H1 (cell line): ENCODE measurements around the gene BCL2L11. TPM values are rescaled to one million over a fixed set of nuclear protein-coding genes. Genes with fewer than 3 reads are reported as not detected.

Source experiments
- CTCF ChIA-PET: fragments of 300-600 bp; sonication (Branson Sonifier 250); formaldehyde crosslinking; loops from one replicate; lab custom pipeline; 2021; ENCODE audit not compliant: partially characterized antibody; lab: Charles Lee
- POLR2A ChIA-PET: fragments of 300-600 bp; sonication (Branson Sonifier 250); formaldehyde crosslinking; loops from one replicate; lab custom pipeline; 2021; ENCODE audit warnings: inconsistent platforms; ENCODE audit not compliant: partially characterized antibody; lab: Charles Lee
- DNase-seq, 2 experiments: peaks; one replicate each; pipeline versions ENCODE4 v3.0.0 to v3.0.0-alpha.2; 2010 to 2022; ENCODE audit warnings: low spot score in 2 of 2, low read depth in 1 of 2, mixed read lengths in 1 of 2
- FAIRE-seq: peaks from 2 replicates; lab custom pipeline; 2011; peaks lifted over from hg19 to GRCh38; lab: Jason Lieb, UNC
- H2AFZ ChIP-seq: 2 replicates; pipeline ENCODE4 v1.8.1; 2012; ENCODE audit warnings: low read length, inconsistent platforms
- H2AK5ac ChIP-seq: 2 replicates; pipeline ENCODE4 v1.6.1; 2013; ENCODE audit warnings: low read depth, low read length
- H2BK120ac ChIP-seq: replicated peaks from 2 replicates; pipeline ENCODE3; 2013; ENCODE audit warnings: low read depth, low read length, inconsistent platforms
- H2BK12ac ChIP-seq: 2 replicates; pipeline ENCODE4 v1.6.1; 2013; ENCODE audit warnings: low read depth, low read length
- H2BK15ac ChIP-seq: 2 replicates; pipeline ENCODE4 v1.6.1; 2013; ENCODE audit warnings: low read length
- H2BK20ac ChIP-seq: 2 replicates; pipeline ENCODE4 v1.6.1; 2013; ENCODE audit warnings: low read length
- H2BK5ac ChIP-seq: 2 replicates; pipeline ENCODE4 v1.6.1; 2013; ENCODE audit warnings: low read depth, low read length
- H3K14ac ChIP-seq: 2 replicates; pipeline ENCODE4 v1.6.1; 2013; ENCODE audit warnings: inconsistent platforms; ENCODE audit not compliant: insufficient read length
- H3K18ac ChIP-seq: 2 replicates; pipeline ENCODE4 v1.6.1; 2013; ENCODE audit warnings: low read length; ENCODE audit errors: extremely low read depth
- H3K23ac ChIP-seq: 2 replicates; pipeline ENCODE4 v1.6.1; 2013; ENCODE audit warnings: inconsistent platforms; ENCODE audit not compliant: insufficient read length
- H3K23me2 ChIP-seq: 2 replicates; pipeline ENCODE4 v1.6.1; 2013; ENCODE audit warnings: low read depth, low read length
- H3K27ac ChIP-seq: 2 replicates; pipeline ENCODE4 v1.6.1; 2011; ENCODE audit warnings: low read depth, low read length, inconsistent platforms
- H3K27me3 ChIP-seq, 4 experiments: replicated peaks in 1 of 4; 1 replicate in 1 of 4; 2 replicates in 3 of 4; pipeline versions ENCODE4 v1.6.1 to v1.8.1; 2011 to 2013; ENCODE audit warnings: low read length in 3 of 4, mild to moderate bottlenecking in 3 of 4, inconsistent platforms in 2 of 4, mixed read lengths in 2 of 4, moderate library complexity in 1 of 4; ENCODE audit not compliant: control insufficient read depth in 3 of 4, insufficient read depth in 3 of 4; ENCODE audit errors: extremely low read depth in 1 of 4
- H3K36me3 ChIP-seq, 4 experiments: 2 replicates each; pipeline versions ENCODE4 v1.6.1 to v1.8.1; 2011 to 2013; ENCODE audit warnings: mild to moderate bottlenecking in 4 of 4, low read length in 3 of 4, moderate library complexity in 2 of 4, control low read depth in 1 of 4, inconsistent platforms in 1 of 4; ENCODE audit not compliant: insufficient read depth in 4 of 4, control insufficient read depth in 2 of 4
- H3K4ac ChIP-seq: replicated peaks from 2 replicates; pipeline ENCODE3; 2013; ENCODE audit warnings: low read length, low read depth, mixed read lengths, inconsistent platforms; ENCODE audit not compliant: insufficient read length
- H3K4me1 ChIP-seq, 4 experiments: replicated peaks in 1 of 4; 1 replicate in 1 of 4; 2 replicates in 3 of 4; pipeline versions ENCODE4 v1.6.1 to v1.8.1; 2011 to 2013; ENCODE audit warnings: low read length in 3 of 4, inconsistent platforms in 2 of 4, mixed read lengths in 1 of 4; ENCODE audit not compliant: insufficient read depth in 4 of 4, control insufficient read depth in 3 of 4
- H3K4me2 ChIP-seq, 2 experiments: 2 replicates each; pipeline versions ENCODE4 v1.6.1 to v1.8.1; 2011 to 2013; ENCODE audit warnings: low read depth in 2 of 2, low read length in 2 of 2, control low read depth in 1 of 2, inconsistent platforms in 1 of 2, mild to moderate bottlenecking in 1 of 2; ENCODE audit not compliant: insufficient read depth in 1 of 2
- H3K4me3 ChIP-seq, 4 experiments: fragments of 200-600, 300-600 bp in 1 of 4; sonication (generic), shearing (Covaris generic), sonication (Bioruptor Twin) in 1 of 4; 2 replicates each; pipeline versions ENCODE4 v1.5.1 to v1.8.1; 2011 to 2016; ENCODE audit warnings: low read length in 4 of 4, low read depth in 3 of 4, control low read depth in 2 of 4, inconsistent platforms in 2 of 4, mild to moderate bottlenecking in 2 of 4, mixed read lengths in 1 of 4, moderate library complexity in 1 of 4; ENCODE audit not compliant: insufficient read depth in 2 of 4; ENCODE audit errors: extremely low read depth in 1 of 4
- H3K56ac ChIP-seq: replicated peaks from 2 replicates; pipeline ENCODE3; 2013; ENCODE audit warnings: low read depth, mild to moderate bottlenecking, mixed read lengths, low read length, inconsistent platforms; ENCODE audit not compliant: insufficient read length
- H3K79me1 ChIP-seq: 2 replicates; pipeline ENCODE4 v1.6.1; 2013; ENCODE audit warnings: low read depth, low read length, control low read depth
- H3K79me2 ChIP-seq, 2 experiments: 2 replicates each; pipeline versions ENCODE4 v1.6.1 to v1.8.1; 2012 to 2013; ENCODE audit warnings: low read length in 2 of 2, mild to moderate bottlenecking in 2 of 2, inconsistent platforms in 1 of 2; ENCODE audit not compliant: insufficient read depth in 2 of 2, control insufficient read depth in 1 of 2
- H3K9ac ChIP-seq, 4 experiments: replicated peaks in 1 of 4; 1 replicate in 1 of 4; 2 replicates in 3 of 4; pipeline versions ENCODE4 v1.6.1 to v1.8.1; 2011 to 2013; ENCODE audit warnings: low read depth in 3 of 4, low read length in 3 of 4, control low read depth in 2 of 4, mild to moderate bottlenecking in 2 of 4, moderate library complexity in 2 of 4, inconsistent platforms in 1 of 4; ENCODE audit errors: extremely low read depth in 1 of 4
- H3K9me3 ChIP-seq, 2 experiments: 2 replicates each; pipeline versions ENCODE4 v1.6.1 to v1.8.1; 2012 to 2013; ENCODE audit warnings: mild to moderate bottlenecking in 2 of 2, moderate library complexity in 2 of 2, control low read depth in 1 of 2, inconsistent platforms in 1 of 2, low read depth in 1 of 2, low read length in 1 of 2, mixed read lengths in 1 of 2; ENCODE audit not compliant: insufficient read depth in 2 of 2
- H4K20me1 ChIP-seq, 2 experiments: replicated peaks in 1 of 2; 2 replicates each; pipeline versions ENCODE3 to v1.8.1; 2011 to 2013; ENCODE audit warnings: inconsistent platforms in 2 of 2, low read length in 2 of 2, mild to moderate bottlenecking in 1 of 2; ENCODE audit not compliant: insufficient read depth in 2 of 2, control insufficient read depth in 1 of 2
- H4K5ac ChIP-seq: 2 replicates; pipeline ENCODE4 v1.6.1; 2013; ENCODE audit warnings: low read length, low read depth, mixed read lengths, inconsistent platforms; ENCODE audit not compliant: insufficient read length
- H4K8ac ChIP-seq: 2 replicates; pipeline ENCODE4 v1.8.0; 2013; ENCODE audit warnings: mild to moderate bottlenecking, moderate library complexity, low read length, inconsistent platforms; ENCODE audit not compliant: insufficient read depth; ENCODE audit errors: extremely low read depth
- H4K91ac ChIP-seq: replicated peaks from 2 replicates; pipeline ENCODE3; 2013; ENCODE audit warnings: low read length, mixed read lengths, inconsistent platforms; ENCODE audit not compliant: insufficient read length
- EGR1 ChIP-seq: IDR thresholded peaks from 2 replicates; pipeline ENCODE4 v1.6.1; 2011; ENCODE audit warnings: low read depth, low read length, borderline replicate concordance
- NANOG ChIP-seq: IDR thresholded peaks from 2 replicates; pipeline ENCODE4 v1.6.1; 2011; ENCODE audit warnings: low read length, low read depth, mild to moderate bottlenecking, inconsistent platforms; ENCODE audit not compliant: insufficient read depth, poor library complexity, severe bottlenecking
- POLR2A ChIP-seq, 2 experiments: IDR thresholded peaks; 1 replicate in 1 of 2; 2 replicates in 1 of 2; pipeline ENCODE4 v1.6.1; 2011; ENCODE audit warnings: low read depth in 2 of 2, low read length in 2 of 2, mild to moderate bottlenecking in 2 of 2; ENCODE audit errors: control extremely low read depth in 1 of 2
- RXRA ChIP-seq: IDR thresholded peaks from 2 replicates; pipeline ENCODE4 v1.6.1; 2011; ENCODE audit warnings: low read depth, mild to moderate bottlenecking, low read length, moderate library complexity; ENCODE audit not compliant: insufficient read depth
- TBP ChIP-seq: IDR thresholded peaks from 2 replicates; pipeline ENCODE4 v1.6.1; 2011; ENCODE audit warnings: low read depth, low read length, improper control_type of control experiment
- WGBS, 2 experiments: shearing (Covaris generic) in 1 of 2; methylation state at CpG; one replicate each; pipeline versions ENCODE4 v1.1.6 to v1.1.7; 2013 to 2015; ENCODE audit warnings: low lambda C conversion rate in 2 of 2, mixed read lengths in 2 of 2, inconsistent platforms in 1 of 2, low coverage in 1 of 2, missing lambda C conversion rate in 1 of 2; ENCODE audit not compliant: insufficient replicate concordance in 2 of 2, insufficient coverage in 1 of 2, insufficient read length in 1 of 2; ENCODE audit errors: extremely low coverage in 1 of 2, missing lambda C conversion rate in 1 of 2; 5-methylcytosine and 5-hydroxymethylcytosine counted together
- polyA plus RNA-seq, 7 experiments: library from polyadenylated mRNA; depleted of rRNA in 3 of 7; stranded (reverse) in 5 of 7; unstranded in 2 of 7; fragments of >200 nt in 5 of 7; fragments of 200-250 nt in 2 of 7; gene quantifications; 1 replicate in 5 of 7; 2 replicates in 1 of 7; 4 replicates in 1 of 7; pipeline versions ENCODE4 v1.2.1 to v1.2.3, GENCODE V29; 2011 to 2013; ENCODE audit warnings: missing spikeins in 2 of 7, mixed read lengths in 2 of 7
- total RNA-seq: library from RNA; stranded (reverse); fragmentation: NEBNext Ultra II Directional; extraction: Animal tissue kit (Norgen Biotek cat#: 25700); gene quantifications from 2 replicates; pipeline ENCODE4 v1.2.1, GENCODE V29; 2021
- TF ChIP-seq, protein P1 (sequence below), 3 experiments: IDR thresholded peaks; 1 replicate in 2 of 3; 2 replicates in 1 of 3; pipeline versions ENCODE4 v1.5.1 to v1.6.1; 2011; ENCODE audit warnings: low read length in 3 of 3, mild to moderate bottlenecking in 3 of 3, inconsistent platforms in 2 of 3, low read depth in 1 of 3, moderate library complexity in 1 of 3; ENCODE audit not compliant: insufficient read depth in 1 of 3; ENCODE audit errors: control extremely low read depth in 1 of 3

The BCL2L11 gene
- total and polyA plus RNA-seq, 2 of the 8 experiments (the other 6 are each of a cell fraction or from before 2014, with no cell fraction given), result 7.5 to 22.9 TPM

DNA sequence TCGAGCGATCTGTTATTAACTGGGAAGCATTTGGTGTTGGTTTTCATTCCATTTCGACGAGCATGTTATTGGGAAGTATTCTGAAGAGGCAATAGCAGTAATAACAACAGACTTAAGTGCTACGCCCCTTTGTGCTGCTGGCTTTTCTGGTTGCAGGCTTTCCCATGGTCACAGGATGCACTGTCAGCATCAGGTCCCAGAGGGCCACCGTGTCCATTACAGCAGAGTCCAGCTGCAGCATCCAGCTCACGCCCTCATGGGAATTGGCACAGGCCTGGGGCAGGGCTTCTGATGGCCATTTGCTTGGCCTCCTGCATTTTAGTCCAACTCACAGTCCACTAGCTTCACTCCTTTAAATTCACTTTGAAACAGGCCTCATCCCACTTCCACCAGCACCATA lies 44.4 kb downstream of the BCL2L11 start:
- CTCF ChIA-PET, result no interaction called here
- no peak overlapping the region for H4K5ac ChIP-seq
- no peak overlapping the region for H2BK12ac ChIP-seq
- no peaks in the 10 kb centered on the region for H3K79me2 ChIP-seq
- H2AK5ac ChIP-seq, result no peak overlapping the region
- no peak overlapping the region for H3K9ac ChIP-seq
- H3K27me3 ChIP-seq, result no peaks in the 10 kb centered on the region
- H3K4me1 ChIP-seq, result peaks cover 5 to 19% (median 9%) of the 10 kb centered on the region in 4 experiments
- no peak overlapping the region for H2AFZ ChIP-seq
- H4K91ac ChIP-seq, result no peak overlapping the region
- no peak overlapping the region for H3K56ac ChIP-seq
- H3K23me2 ChIP-seq, result no peaks in the 10 kb centered on the region
- H3K14ac ChIP-seq, result no peak overlapping the region
- H2BK120ac ChIP-seq, result no peak overlapping the region
- WGBS, 2 experiments, result 93% methylated on average over 7 of the region's 7 CpGs; no CpG with 5 or more reads in 1 of the 2 experiments
- H2BK5ac ChIP-seq, result no peak overlapping the region
- H3K79me1 ChIP-seq, result peaks cover 2% of the 10 kb centered on the region; the same call in 1 of the 2 replicates
- TF ChIP-seq RXRA (no peak), POLR2A (IDR thresholded peaks at IDR 0.05; ENCODE audit: control extremely low read depth in 1 of 2, low read depth in 2 of 2, low read length in 2 of 2) (no peak), NANOG (no peak), EGR1 (no peak), TBP (no peak)
- TF ChIP-seq, protein P1, sequence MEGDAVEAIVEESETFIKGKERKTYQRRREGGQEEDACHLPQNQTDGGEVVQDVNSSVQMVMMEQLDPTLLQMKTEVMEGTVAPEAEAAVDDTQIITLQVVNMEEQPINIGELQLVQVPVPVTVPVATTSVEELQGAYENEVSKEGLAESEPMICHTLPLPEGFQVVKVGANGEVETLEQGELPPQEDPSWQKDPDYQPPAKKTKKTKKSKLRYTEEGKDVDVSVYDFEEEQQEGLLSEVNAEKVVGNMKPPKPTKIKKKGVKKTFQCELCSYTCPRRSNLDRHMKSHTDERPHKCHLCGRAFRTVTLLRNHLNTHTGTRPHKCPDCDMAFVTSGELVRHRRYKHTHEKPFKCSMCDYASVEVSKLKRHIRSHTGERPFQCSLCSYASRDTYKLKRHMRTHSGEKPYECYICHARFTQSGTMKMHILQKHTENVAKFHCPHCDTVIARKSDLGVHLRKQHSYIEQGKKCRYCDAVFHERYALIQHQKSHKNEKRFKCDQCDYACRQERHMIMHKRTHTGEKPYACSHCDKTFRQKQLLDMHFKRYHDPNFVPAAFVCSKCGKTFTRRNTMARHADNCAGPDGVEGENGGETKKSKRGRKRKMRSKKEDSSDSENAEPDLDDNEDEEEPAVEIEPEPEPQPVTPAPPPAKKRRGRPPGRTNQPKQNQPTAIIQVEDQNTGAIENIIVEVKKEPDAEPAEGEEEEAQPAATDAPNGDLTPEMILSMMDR (IDR thresholded peaks at IDR 0.05; ENCODE audit: control extremely low read depth in 1 of 3, insufficient read depth in 1 of 3, low read depth in 1 of 3, low read length in 3 of 3), result no peak
- no peak overlapping the region for H3K27ac ChIP-seq
- H2BK20ac ChIP-seq, result no peak overlapping the region
- DNase-seq, result no peak
- no peaks in the 10 kb centered on the region for H3K9me3 ChIP-seq
- H3K4me2 ChIP-seq, result no peak overlapping the region
- H3K36me3 ChIP-seq, result peaks cover 4 to 32% (median 10%) of the 10 kb centered on the region in 4 experiments; a peak in 5 of 8 replicates
- H4K8ac ChIP-seq, result no peak overlapping the region
- no peak overlapping the region for H3K23ac ChIP-seq
- H3K4me3 ChIP-seq, result no peak overlapping the region
- no peak overlapping the region for H2BK15ac ChIP-seq
- POLR2A ChIA-PET, result no interaction called here
- H3K4ac ChIP-seq, result no peak overlapping the region
- peaks cover 2 to 6% of the 10 kb centered on the region in 2 experiments for H4K20me1 ChIP-seq
- no peak overlapping the region for H3K18ac ChIP-seq
- FAIRE-seq, result no peak
